ENCODE results near the gene NBPF3.

NBPF3 gene

DNA sequence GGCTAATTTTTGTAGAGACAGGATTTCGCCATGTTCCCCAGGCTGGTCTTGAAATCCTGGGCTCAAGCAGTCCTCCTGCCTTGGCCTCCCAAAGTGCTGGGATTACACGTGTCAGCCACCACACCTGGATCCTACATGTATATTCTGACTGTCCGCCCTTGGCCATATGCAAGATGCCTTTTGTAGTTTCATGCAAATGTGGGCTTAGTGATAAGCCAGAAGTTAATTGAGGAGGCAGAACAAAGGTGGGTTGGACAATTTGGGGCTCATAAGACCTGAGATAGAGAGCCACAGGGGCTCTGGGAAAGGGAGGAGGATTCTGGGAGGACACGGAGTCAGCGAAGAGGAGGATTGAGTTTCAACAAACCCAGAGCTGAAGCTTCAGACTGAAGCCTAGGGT lies 94.2 kb downstream of the NBPF3 start:
- H2AFZ ChIP-seq = no peak overlapping the region
- no peaks in the 10 kb centered on the region for H3K79me2 ChIP-seq
- H3K27me3 ChIP-seq (ENCODE audit: control insufficient read depth, insufficient read depth, low read length) = no peaks in the 10 kb centered on the region
- TF ChIP-seq, protein P1, sequence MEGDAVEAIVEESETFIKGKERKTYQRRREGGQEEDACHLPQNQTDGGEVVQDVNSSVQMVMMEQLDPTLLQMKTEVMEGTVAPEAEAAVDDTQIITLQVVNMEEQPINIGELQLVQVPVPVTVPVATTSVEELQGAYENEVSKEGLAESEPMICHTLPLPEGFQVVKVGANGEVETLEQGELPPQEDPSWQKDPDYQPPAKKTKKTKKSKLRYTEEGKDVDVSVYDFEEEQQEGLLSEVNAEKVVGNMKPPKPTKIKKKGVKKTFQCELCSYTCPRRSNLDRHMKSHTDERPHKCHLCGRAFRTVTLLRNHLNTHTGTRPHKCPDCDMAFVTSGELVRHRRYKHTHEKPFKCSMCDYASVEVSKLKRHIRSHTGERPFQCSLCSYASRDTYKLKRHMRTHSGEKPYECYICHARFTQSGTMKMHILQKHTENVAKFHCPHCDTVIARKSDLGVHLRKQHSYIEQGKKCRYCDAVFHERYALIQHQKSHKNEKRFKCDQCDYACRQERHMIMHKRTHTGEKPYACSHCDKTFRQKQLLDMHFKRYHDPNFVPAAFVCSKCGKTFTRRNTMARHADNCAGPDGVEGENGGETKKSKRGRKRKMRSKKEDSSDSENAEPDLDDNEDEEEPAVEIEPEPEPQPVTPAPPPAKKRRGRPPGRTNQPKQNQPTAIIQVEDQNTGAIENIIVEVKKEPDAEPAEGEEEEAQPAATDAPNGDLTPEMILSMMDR (IDR thresholded peaks at IDR 0.05) = no peak
- H3K9me3 ChIP-seq (ENCODE audit: control insufficient read depth, low read length) = no peaks in the 10 kb centered on the region
- H3K36me3 ChIP-seq (ENCODE audit: control insufficient read depth, insufficient read depth, low read length) = no peaks in the 10 kb centered on the region
- H3K4me1 ChIP-seq = no peaks in the 10 kb centered on the region
- no peak overlapping the region for H3K27ac ChIP-seq
- H3K4me2 ChIP-seq (ENCODE audit: low read length) = no peak overlapping the region
- no peak overlapping the region for H3K9ac ChIP-seq
- no peak overlapping the region for H3K4me3 ChIP-seq (ENCODE audit: low read depth, low read length)
